HL-60 (cell line): ENCODE data around the gene NR1I3.

Experiments used
- DNase-seq, 2 experiments: peaks; one replicate each; pipeline ENCODE4 v3.0.0-alpha.2; 2010 to 2020; ENCODE audit warnings: low read depth in 1 of 2, low spot score in 1 of 2
- H3K27ac ChIP-seq: fragments of 250-450 bp; sonication (Bioruptor Pico); replicated peaks from 2 replicates; pipeline ENCODE4 v1.5.1; 2020; ENCODE audit warnings: mild to moderate bottlenecking, moderate library complexity
- H3K27me3 ChIP-seq: fragments of 250-450 bp; sonication (Bioruptor Pico); 2 replicates; pipeline ENCODE4 v1.5.1; 2021; ENCODE audit warnings: mild to moderate bottlenecking, moderate library complexity; ENCODE audit not compliant: insufficient read depth, poor library complexity, severe bottlenecking
- H3K4me3 ChIP-seq: replicated peaks from 2 replicates; pipeline ENCODE4 v1.5.1; 2011; ENCODE audit warnings: mild to moderate bottlenecking, control low read depth, low read length; ENCODE audit not compliant: insufficient read depth
- GABPA ChIP-seq: IDR thresholded peaks from 2 replicates; pipeline ENCODE4 v1.6.1; 2012; ENCODE audit warnings: low read depth
- POLR2AphosphoS5 ChIP-seq: IDR thresholded peaks from 2 replicates; pipeline ENCODE4 v1.6.1; 2012; ENCODE audit warnings: low read depth
- SPI1 ChIP-seq: IDR thresholded peaks from 2 replicates; pipeline ENCODE4 v1.6.1; 2012; ENCODE audit warnings: low read depth, mild to moderate bottlenecking, borderline replicate concordance
- TF ChIP-seq, protein P1 (sequence below): IDR thresholded peaks from one replicate; pipeline ENCODE4 v1.5.1; 2011; ENCODE audit warnings: low read length, control low read depth, inconsistent platforms; ENCODE audit not compliant: insufficient read depth
- TF ChIP-seq, protein P2 (sequence below): IDR thresholded peaks from 2 replicates; pipeline ENCODE4 v1.6.1; 2012; ENCODE audit warnings: low read depth; ENCODE audit not compliant: insufficient replicate concordance

NR1I3 gene

DNA sequence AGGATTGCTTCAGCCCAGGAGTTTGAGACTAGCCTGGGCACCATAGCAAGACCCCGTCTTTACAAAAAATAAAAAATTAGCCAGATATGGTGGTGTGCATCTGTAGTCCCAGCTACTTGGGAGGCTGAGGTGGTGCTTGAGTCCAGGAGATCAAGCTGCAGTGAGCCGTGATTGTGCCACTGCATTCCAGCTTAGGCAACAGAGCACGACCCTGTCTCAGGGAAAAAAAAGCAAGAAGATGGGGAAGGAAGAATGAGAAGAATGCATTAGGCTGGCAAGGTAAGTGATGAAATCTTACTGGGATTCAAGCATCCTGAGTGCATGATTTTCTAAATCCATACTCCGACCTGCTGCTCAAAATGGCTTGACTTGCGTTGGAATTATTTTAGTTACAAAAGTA is 27.3 kb upstream of the NR1I3 start:
- Histone ChIP-seq H3K27ac (no peak overlapping the region), H3K27me3 (peaks cover 12% of the 10 kb centered on the region), H3K4me3 (no peak overlapping the region)
- DNase-seq: no peak
- TF ChIP-seq, protein P1, sequence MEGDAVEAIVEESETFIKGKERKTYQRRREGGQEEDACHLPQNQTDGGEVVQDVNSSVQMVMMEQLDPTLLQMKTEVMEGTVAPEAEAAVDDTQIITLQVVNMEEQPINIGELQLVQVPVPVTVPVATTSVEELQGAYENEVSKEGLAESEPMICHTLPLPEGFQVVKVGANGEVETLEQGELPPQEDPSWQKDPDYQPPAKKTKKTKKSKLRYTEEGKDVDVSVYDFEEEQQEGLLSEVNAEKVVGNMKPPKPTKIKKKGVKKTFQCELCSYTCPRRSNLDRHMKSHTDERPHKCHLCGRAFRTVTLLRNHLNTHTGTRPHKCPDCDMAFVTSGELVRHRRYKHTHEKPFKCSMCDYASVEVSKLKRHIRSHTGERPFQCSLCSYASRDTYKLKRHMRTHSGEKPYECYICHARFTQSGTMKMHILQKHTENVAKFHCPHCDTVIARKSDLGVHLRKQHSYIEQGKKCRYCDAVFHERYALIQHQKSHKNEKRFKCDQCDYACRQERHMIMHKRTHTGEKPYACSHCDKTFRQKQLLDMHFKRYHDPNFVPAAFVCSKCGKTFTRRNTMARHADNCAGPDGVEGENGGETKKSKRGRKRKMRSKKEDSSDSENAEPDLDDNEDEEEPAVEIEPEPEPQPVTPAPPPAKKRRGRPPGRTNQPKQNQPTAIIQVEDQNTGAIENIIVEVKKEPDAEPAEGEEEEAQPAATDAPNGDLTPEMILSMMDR: no peak
- TF ChIP-seq SPI1: no peak
- no peak for TF ChIP-seq POLR2AphosphoS5
- no peak for TF ChIP-seq GABPA
- TF ChIP-seq, protein P2, sequence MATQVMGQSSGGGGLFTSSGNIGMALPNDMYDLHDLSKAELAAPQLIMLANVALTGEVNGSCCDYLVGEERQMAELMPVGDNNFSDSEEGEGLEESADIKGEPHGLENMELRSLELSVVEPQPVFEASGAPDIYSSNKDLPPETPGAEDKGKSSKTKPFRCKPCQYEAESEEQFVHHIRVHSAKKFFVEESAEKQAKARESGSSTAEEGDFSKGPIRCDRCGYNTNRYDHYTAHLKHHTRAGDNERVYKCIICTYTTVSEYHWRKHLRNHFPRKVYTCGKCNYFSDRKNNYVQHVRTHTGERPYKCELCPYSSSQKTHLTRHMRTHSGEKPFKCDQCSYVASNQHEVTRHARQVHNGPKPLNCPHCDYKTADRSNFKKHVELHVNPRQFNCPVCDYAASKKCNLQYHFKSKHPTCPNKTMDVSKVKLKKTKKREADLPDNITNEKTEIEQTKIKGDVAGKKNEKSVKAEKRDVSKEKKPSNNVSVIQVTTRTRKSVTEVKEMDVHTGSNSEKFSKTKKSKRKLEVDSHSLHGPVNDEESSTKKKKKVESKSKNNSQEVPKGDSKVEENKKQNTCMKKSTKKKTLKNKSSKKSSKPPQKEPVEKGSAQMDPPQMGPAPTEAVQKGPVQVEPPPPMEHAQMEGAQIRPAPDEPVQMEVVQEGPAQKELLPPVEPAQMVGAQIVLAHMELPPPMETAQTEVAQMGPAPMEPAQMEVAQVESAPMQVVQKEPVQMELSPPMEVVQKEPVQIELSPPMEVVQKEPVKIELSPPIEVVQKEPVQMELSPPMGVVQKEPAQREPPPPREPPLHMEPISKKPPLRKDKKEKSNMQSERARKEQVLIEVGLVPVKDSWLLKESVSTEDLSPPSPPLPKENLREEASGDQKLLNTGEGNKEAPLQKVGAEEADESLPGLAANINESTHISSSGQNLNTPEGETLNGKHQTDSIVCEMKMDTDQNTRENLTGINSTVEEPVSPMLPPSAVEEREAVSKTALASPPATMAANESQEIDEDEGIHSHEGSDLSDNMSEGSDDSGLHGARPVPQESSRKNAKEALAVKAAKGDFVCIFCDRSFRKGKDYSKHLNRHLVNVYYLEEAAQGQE: no peak

DNA sequence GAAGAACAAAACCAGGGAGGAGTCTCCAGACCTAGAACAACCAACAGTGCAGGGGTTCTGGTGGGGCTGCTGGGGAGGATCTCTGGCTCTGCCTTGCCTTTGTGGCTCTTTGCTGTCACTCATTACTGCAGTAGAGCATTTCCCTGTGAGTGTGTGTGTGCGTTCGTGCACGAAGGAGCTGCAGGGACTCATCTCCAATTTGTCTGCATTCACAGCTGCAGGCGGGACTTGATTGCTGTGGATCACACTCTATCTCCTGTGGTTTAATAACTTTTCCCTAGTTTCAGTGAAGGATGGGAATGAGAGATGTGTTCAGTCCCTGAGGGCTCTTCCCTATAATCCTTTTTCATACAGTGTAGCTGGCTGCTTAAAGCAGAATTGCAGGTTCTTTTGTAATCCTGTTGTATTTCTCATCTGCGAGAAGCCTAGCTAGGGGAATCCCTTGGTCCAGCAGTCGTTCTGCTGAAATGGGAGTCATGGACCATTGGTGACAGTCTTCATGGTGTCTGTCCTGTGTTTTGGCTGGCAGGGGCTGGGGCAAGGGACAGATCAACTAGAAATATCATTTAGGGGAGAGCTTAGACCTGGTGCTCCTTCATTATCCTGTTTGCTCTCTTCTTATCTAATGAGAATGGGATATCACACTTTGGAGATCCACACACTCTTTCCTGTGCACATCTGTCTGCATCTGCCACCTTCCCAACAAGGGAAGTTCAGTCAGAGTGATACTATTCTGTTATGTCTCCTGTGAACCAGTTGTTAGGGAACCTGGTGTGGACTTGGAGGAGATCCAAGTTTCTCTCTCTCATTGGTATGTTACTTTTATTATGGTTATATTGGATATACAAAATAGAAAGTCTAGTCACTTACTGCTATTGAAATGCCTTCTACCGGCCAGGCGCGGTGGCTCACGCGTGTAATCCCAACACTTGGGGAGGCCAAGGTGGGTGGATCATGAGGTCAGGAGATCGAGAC is 23.5 kb upstream of the NR1I3 start:
- no peak for DNase-seq
- H3K4me3 ChIP-seq: no peak overlapping the region
- peaks cover 36% of the 10 kb centered on the region for H3K27me3 ChIP-seq
- TF ChIP-seq, protein P2: peak; percentile 73
- TF ChIP-seq, protein P1: no peak
- H3K27ac ChIP-seq: no peak overlapping the region

DNA sequence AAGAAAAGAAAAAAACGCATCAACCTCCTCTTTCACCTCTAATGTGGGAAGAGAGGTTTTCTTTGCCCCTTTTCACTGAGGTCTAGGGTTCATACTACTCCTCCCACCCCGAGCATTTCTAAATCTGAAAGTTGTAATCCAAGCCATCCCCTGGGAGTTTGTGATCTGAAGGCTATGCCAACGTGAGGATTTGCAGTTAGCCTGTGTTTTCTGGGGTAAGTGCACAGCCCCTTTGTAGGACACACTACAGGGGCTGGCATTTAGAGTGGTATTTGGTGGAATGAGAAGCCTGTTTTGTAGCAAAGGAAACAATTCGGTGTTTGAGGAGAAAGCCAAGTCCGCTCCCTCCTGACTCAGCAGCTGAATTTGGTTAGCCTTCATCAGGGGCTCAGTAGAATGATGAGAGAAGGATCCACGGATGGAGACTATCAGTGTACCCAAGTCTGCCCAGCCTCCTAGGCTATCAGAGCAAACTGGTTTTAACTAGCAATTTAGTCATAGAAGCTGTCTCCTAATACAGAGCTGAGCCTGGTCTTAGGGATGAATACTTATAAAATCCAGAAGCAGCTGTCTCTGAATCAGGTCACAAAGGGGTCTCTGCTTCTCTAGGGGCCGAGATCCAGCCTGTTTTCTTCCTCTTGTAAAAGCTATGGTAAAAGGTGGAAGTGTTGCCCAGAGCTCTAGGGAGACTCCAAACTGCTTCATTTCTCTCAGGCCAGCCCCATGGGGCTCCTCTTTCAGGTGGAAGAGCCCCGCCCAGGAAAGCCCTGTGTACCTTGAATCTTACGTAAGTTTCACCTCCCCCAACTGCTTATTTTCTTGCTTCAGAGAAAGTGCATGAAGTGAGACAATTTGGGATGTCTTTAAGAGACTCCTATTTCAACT is 22.6 kb upstream of the NR1I3 start:
- H3K4me3 ChIP-seq: no peak overlapping the region
- no peak for DNase-seq
- TF ChIP-seq POLR2AphosphoS5 (no peak), GABPA (no peak), SPI1 (no peak)
- TF ChIP-seq, protein P2: no peak
- TF ChIP-seq, protein P1: no peak
- no peak overlapping the region for H3K27ac ChIP-seq
- H3K27me3 ChIP-seq: peaks cover 36% of the 10 kb centered on the region
